ENCODE measurements around the gene PPFIA1. TPM values are rescaled to one million over a fixed set of nuclear protein-coding genes. Genes with fewer than 3 reads are reported as not detected.
A peak's percentile ranks its signal among the peaks of the same experiment; 100 is the strongest.

PPFIA1 gene
- polyA plus RNA-seq, 1 of the 3 experiments (the other 2 are of a cell fraction): 37.4 TPM

DNA sequence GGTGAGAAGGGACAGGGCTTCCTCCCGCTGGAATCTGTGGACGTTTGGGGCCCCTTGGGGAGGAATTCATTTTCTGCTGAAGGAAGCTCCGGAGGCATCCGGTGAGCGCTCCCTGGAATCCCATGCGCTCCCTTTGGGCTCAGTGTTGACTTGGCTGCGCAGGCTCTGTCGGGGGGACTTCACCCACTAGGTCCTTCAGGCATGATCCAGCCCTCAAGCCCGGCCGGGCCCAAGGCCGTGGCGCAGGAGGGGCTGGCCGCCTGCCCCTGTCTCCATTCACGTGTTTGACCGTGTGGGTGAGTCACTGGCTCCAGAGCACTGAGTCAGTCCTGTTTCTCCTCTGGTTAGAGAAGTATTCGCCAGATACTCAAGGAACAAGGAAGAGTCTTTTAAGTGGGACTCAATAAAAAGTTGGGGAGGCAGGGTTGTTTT lies 129.2 kb downstream of the PPFIA1 start (continued):
- TF ChIP-seq, protein P1, sequence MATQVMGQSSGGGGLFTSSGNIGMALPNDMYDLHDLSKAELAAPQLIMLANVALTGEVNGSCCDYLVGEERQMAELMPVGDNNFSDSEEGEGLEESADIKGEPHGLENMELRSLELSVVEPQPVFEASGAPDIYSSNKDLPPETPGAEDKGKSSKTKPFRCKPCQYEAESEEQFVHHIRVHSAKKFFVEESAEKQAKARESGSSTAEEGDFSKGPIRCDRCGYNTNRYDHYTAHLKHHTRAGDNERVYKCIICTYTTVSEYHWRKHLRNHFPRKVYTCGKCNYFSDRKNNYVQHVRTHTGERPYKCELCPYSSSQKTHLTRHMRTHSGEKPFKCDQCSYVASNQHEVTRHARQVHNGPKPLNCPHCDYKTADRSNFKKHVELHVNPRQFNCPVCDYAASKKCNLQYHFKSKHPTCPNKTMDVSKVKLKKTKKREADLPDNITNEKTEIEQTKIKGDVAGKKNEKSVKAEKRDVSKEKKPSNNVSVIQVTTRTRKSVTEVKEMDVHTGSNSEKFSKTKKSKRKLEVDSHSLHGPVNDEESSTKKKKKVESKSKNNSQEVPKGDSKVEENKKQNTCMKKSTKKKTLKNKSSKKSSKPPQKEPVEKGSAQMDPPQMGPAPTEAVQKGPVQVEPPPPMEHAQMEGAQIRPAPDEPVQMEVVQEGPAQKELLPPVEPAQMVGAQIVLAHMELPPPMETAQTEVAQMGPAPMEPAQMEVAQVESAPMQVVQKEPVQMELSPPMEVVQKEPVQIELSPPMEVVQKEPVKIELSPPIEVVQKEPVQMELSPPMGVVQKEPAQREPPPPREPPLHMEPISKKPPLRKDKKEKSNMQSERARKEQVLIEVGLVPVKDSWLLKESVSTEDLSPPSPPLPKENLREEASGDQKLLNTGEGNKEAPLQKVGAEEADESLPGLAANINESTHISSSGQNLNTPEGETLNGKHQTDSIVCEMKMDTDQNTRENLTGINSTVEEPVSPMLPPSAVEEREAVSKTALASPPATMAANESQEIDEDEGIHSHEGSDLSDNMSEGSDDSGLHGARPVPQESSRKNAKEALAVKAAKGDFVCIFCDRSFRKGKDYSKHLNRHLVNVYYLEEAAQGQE (IDR thresholded peaks at IDR 0.05; ENCODE audit: low read depth, low read length): no peak
- peak; percentile 82; the same call in 1 of the 2 replicates for TF ChIP-seq SIN3A (IDR thresholded peaks at IDR 0.05; ENCODE audit: borderline replicate concordance, low read depth, low read length)
- TF ChIP-seq FOXM1 (IDR thresholded peaks at IDR 0.05; ENCODE audit: low read depth): no peak
- no peak for TF ChIP-seq TEAD4 (IDR thresholded peaks at IDR 0.05; ENCODE audit: borderline replicate concordance, insufficient read depth)
- peak; percentile 43; the same call in 1 of the 2 replicates for TF ChIP-seq ELF1 (IDR thresholded peaks at IDR 0.05)
- peak; percentile 46; the same call in 1 of the 2 replicates for TF ChIP-seq POLR2AphosphoS5 (IDR thresholded peaks at IDR 0.05; ENCODE audit: low read depth, low read length)

DNA sequence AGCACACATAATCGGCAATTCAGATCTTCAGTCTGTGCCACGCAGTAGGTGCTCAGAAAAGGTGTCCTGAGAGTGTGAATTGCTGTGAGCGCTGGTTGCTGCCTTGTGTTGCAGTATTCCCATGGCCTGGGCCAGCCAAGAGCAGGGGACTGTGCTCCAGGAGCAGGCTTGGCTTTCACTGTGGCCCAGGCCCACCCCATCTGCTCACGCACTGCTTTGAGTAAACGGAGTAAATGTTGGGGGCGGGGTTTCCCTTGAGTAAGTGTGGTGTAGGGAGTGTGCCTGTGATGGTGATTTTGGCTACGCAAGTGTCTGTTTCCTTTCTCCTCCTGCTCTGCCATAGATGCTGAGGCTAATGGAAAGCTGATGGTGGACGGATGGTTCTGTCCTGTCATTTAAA lies 130.2 kb downstream of the PPFIA1 start:
- Histone ChIP-seq H3K4me3 (ENCODE audit: low read depth in 2 of 2, low read length in 1 of 2) (peak overlapping the region in 1 of 2 experiments; percentile 83; a peak in 2 of 4 replicates), H3K4me2 (peak overlapping the region; percentile 95), H3F3A (replicated peaks; ENCODE audit: insufficient read depth) (peaks cover 25% of the 10 kb centered on the region), H2AFZ (ENCODE audit: low read depth) (no peak overlapping the region), H3K9me3 (no peaks in the 10 kb centered on the region), H3K9ac (peak overlapping the region; percentile 97; the same call in 1 of the 2 replicates), H3K36me3 (replicated peaks in 1 of 2; ENCODE audit: control insufficient read depth in 1 of 2, insufficient read depth in 2 of 2, low read length in 1 of 2) (peaks cover 7 to 24% of the 10 kb centered on the region in 2 experiments), H3K9me2 (no peaks in the 10 kb centered on the region), H4K20me1 (ENCODE audit: insufficient read depth) (peaks cover 59% of the 10 kb centered on the region), H3K79me2 (ENCODE audit: insufficient read depth) (peaks cover 98% of the 10 kb centered on the region), H3K4me1 (ENCODE audit: control insufficient read depth in 1 of 2, insufficient read depth in 2 of 2, low read depth in 1 of 2, low read length in 1 of 2) (peaks cover 11 to 17% of the 10 kb centered on the region in 2 experiments; a peak in 3 of 4 replicates), H3K27me3 (ENCODE audit: insufficient read depth) (no peaks in the 10 kb centered on the region), H3K27ac (ENCODE audit: low read depth in 2 of 2, low read length in 1 of 2) (peak overlapping the region in 1 of 2 experiments; percentile 89; a peak in 2 of 4 replicates)
- TF ChIP-seq, protein P2, sequence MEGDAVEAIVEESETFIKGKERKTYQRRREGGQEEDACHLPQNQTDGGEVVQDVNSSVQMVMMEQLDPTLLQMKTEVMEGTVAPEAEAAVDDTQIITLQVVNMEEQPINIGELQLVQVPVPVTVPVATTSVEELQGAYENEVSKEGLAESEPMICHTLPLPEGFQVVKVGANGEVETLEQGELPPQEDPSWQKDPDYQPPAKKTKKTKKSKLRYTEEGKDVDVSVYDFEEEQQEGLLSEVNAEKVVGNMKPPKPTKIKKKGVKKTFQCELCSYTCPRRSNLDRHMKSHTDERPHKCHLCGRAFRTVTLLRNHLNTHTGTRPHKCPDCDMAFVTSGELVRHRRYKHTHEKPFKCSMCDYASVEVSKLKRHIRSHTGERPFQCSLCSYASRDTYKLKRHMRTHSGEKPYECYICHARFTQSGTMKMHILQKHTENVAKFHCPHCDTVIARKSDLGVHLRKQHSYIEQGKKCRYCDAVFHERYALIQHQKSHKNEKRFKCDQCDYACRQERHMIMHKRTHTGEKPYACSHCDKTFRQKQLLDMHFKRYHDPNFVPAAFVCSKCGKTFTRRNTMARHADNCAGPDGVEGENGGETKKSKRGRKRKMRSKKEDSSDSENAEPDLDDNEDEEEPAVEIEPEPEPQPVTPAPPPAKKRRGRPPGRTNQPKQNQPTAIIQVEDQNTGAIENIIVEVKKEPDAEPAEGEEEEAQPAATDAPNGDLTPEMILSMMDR (IDR thresholded peaks at IDR 0.05): no peak
- TF ChIP-seq, protein P3, sequence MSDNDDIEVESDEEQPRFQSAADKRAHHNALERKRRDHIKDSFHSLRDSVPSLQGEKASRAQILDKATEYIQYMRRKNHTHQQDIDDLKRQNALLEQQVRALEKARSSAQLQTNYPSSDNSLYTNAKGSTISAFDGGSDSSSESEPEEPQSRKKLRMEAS (IDR thresholded peaks at IDR 0.05; ENCODE audit: low read depth): no peak
- TF ChIP-seq SIN3A (IDR thresholded peaks at IDR 0.05; ENCODE audit: borderline replicate concordance, low read depth, low read length) (no peak), ELF1 (IDR thresholded peaks at IDR 0.05) (no peak), MXI1 (IDR thresholded peaks at IDR 0.05; ENCODE audit: low read depth, low read length) (no peak), NFIC (IDR thresholded peaks at IDR 0.05; ENCODE audit: borderline replicate concordance) (no peak)
- TF ChIP-seq, protein P4, sequence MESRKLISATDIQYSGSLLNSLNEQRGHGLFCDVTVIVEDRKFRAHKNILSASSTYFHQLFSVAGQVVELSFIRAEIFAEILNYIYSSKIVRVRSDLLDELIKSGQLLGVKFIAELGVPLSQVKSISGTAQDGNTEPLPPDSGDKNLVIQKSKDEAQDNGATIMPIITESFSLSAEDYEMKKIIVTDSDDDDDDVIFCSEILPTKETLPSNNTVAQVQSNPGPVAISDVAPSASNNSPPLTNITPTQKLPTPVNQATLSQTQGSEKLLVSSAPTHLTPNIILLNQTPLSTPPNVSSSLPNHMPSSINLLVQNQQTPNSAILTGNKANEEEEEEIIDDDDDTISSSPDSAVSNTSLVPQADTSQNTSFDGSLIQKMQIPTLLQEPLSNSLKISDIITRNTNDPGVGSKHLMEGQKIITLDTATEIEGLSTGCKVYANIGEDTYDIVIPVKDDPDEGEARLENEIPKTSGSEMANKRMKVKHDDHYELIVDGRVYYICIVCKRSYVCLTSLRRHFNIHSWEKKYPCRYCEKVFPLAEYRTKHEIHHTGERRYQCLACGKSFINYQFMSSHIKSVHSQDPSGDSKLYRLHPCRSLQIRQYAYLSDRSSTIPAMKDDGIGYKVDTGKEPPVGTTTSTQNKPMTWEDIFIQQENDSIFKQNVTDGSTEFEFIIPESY (IDR thresholded peaks at IDR 0.05; ENCODE audit: borderline replicate concordance, low read depth): no peak
- TF ChIP-seq, protein P1 (IDR thresholded peaks at IDR 0.05; ENCODE audit: low read depth, low read length): no peak
- WGBS (ENCODE audit: low lambda C conversion rate): 91% methylated on average over 4 of the region's 8 CpGs
- POLR2A ChIA-PET: no interaction called here
- CTCF ChIA-PET: no interaction called here
- DNase-seq: no peak
